PFSK-1 (cell line): Measurements from ENCODE around the gene KDM4C.

Source experiments
- FOXP2 ChIP-seq: optimal IDR thresholded peaks from 2 replicates; pipeline ENCODE3; 2011; ENCODE audit warnings: borderline replicate concordance, control low read depth, inconsistent platforms; ENCODE audit not compliant: insufficient read depth; ENCODE audit errors: extremely low read length, extremely low read depth
- POLR2AphosphoS5 ChIP-seq: IDR thresholded peaks from 2 replicates; pipeline ENCODE4 v1.6.1; 2012; ENCODE audit warnings: low read depth, mild to moderate bottlenecking, control low read depth, low read length, moderate library complexity
- SIN3A ChIP-seq: IDR thresholded peaks from 2 replicates; pipeline ENCODE4 v1.6.1; 2012; ENCODE audit warnings: mild to moderate bottlenecking, low read length, moderate library complexity, borderline replicate concordance; ENCODE audit not compliant: insufficient read depth
- TAF1 ChIP-seq: IDR thresholded peaks from 2 replicates; pipeline ENCODE4 v1.6.1; 2012; ENCODE audit warnings: low read length, control low read depth, borderline replicate concordance; ENCODE audit not compliant: insufficient read depth
- TF ChIP-seq, protein P1 (sequence below), 2 experiments: IDR thresholded peaks; 2 replicates each; pipeline versions ENCODE4 v1.6.1 to v1.8.0; 2011 to 2012; ENCODE audit warnings: low read depth in 2 of 2, low read length in 2 of 2, control low read depth in 1 of 2, inconsistent platforms in 1 of 2, mild to moderate bottlenecking in 1 of 2, moderate library complexity in 1 of 2; ENCODE audit not compliant: insufficient read depth in 1 of 2

KDM4C gene

DNA sequence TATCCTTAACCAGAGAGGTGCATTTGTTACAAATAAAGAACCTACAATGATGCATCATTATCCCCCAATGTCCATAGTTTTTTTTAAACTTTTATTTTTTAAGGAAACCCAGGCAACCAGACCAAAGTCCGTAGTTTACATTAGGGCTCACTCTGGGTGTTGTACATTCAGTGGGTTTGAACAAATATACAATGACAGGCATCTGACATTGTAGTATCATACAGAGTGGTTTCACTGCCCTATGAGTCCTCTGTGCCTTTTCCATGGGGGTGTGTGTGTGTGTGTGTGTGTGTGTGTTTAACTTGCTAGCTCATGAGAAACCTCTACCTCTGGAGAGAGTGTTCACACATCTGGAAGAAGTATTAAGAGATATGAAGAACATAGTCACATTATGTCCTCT is 141.5 kb downstream of the KDM4C start:
- TF ChIP-seq SIN3A (no peak), POLR2AphosphoS5 (no peak), TAF1 (no peak), FOXP2 (no peak)
- TF ChIP-seq, protein P1, sequence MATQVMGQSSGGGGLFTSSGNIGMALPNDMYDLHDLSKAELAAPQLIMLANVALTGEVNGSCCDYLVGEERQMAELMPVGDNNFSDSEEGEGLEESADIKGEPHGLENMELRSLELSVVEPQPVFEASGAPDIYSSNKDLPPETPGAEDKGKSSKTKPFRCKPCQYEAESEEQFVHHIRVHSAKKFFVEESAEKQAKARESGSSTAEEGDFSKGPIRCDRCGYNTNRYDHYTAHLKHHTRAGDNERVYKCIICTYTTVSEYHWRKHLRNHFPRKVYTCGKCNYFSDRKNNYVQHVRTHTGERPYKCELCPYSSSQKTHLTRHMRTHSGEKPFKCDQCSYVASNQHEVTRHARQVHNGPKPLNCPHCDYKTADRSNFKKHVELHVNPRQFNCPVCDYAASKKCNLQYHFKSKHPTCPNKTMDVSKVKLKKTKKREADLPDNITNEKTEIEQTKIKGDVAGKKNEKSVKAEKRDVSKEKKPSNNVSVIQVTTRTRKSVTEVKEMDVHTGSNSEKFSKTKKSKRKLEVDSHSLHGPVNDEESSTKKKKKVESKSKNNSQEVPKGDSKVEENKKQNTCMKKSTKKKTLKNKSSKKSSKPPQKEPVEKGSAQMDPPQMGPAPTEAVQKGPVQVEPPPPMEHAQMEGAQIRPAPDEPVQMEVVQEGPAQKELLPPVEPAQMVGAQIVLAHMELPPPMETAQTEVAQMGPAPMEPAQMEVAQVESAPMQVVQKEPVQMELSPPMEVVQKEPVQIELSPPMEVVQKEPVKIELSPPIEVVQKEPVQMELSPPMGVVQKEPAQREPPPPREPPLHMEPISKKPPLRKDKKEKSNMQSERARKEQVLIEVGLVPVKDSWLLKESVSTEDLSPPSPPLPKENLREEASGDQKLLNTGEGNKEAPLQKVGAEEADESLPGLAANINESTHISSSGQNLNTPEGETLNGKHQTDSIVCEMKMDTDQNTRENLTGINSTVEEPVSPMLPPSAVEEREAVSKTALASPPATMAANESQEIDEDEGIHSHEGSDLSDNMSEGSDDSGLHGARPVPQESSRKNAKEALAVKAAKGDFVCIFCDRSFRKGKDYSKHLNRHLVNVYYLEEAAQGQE (IDR thresholded peaks at IDR 0.05; ENCODE audit: insufficient read depth in 1 of 2, low read depth in 2 of 2, low read length in 2 of 2) = no peak

- TF ChIP-seq, protein P1 (IDR thresholded peaks at IDR 0.05; ENCODE audit: insufficient read depth in 1 of 2, low read depth in 2 of 2, low read length in 2 of 2) = no peak
- TF ChIP-seq SIN3A (no peak), FOXP2 (no peak), TAF1 (no peak), POLR2AphosphoS5 (no peak)
Measured at GRCh38 chr9:6900440-6900883, 142.7 kb downstream of the KDM4C start.

DNA sequence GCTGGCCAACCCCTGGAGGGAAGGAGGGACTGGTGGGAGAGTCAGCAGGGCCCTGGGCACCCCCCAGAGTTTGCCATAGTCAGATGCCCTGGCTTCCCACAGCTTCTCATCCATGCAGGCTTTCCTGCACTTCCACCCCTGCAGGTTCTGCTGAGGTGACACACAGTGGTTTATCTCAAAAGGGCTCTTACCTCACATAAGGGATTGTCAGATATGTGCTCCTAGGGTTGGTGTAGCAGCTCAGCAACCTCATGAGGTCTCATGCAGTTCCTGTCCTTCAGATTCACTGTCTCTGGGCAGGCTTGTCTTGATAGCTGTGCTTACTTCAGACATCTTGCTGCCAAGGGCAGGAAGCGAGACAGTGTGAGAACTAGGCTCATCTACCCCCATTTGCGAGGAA is 143.4 kb downstream of the KDM4C start:
- TF ChIP-seq TAF1 = no peak
- no peak for TF ChIP-seq SIN3A
- TF ChIP-seq FOXP2 = no peak
- TF ChIP-seq, protein P1 (IDR thresholded peaks at IDR 0.05; ENCODE audit: insufficient read depth in 1 of 2, low read depth in 2 of 2, low read length in 2 of 2) = no peak
- no peak for TF ChIP-seq POLR2AphosphoS5

- no peak for TF ChIP-seq POLR2AphosphoS5
- TF ChIP-seq, protein P1 (IDR thresholded peaks at IDR 0.05; ENCODE audit: insufficient read depth in 1 of 2, low read depth in 2 of 2, low read length in 2 of 2) = no peak
- no peak for TF ChIP-seq FOXP2
- no peak for TF ChIP-seq TAF1
- TF ChIP-seq SIN3A = no peak
Measured at GRCh38 chr9:6902423-6902822, 144.7 kb downstream of the KDM4C start.

DNA sequence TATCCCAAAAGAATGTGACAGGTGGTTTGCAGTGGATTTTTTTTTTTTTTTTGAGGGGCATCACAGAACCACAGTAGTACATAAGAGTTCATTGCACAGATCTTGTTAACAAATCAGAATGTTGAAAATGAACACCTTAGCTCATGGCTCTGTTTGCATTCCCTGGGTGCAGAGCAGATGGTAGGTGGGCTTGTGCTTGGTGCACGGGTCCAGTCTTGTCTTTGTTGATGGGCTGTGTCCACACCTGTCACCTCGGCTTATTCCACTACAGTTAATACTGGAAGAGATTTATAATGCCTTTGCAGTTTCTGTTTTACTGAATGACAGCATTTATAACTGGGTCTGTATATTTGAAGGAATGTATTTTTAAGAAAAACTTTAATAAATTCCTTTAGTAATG is 146.6 kb downstream of the KDM4C start:
- TF ChIP-seq POLR2AphosphoS5 (no peak), SIN3A (no peak), TAF1 (no peak), FOXP2 (no peak)
- TF ChIP-seq, protein P1 (IDR thresholded peaks at IDR 0.05; ENCODE audit: insufficient read depth in 1 of 2, low read depth in 2 of 2, low read length in 2 of 2) = no peak
